ENCODE data around the gene RABGGTB.

- TF ChIP-seq POLR2AphosphoS5 (IDR thresholded peaks at IDR 0.05; ENCODE audit: low read depth, low read length) (no peak), CTCF (IDR thresholded peaks at IDR 0.05) (no peak), REST (IDR thresholded peaks at IDR 0.05; ENCODE audit: insufficient read depth in 1 of 2, low read depth in 2 of 2, low read length in 1 of 2) (no peak)
These were observed 8.3 kb downstream of the RABGGTB start for GRCh38 chr1:75794382-75794781.

All from Panc1 (cell line).